ENCODE measurements around the gene USP24. TPM values are rescaled to one million over a fixed set of nuclear protein-coding genes. Genes with fewer than 3 reads are reported as not detected.

USP24 gene
- total RNA-seq, 1 donor from 2014 or later, result 57.1 TPM

DNA sequence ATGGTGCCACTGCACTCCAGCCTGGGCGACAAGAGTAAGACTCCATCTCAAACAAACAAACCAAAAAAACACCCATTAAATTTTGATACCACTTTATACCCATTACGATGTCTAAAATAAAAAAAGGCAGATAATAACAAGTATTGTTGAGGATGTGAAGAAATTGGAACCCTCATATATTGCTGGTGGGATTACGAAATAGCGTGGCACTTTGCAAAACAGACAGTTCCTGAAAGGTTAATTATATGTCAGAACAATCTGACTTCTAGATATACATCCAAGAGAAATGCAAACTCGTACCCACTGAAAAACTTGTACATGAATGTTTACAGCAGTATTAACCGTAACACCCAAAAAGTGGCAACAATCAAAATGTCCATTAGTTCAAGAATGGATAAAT lies 70.3 kb downstream of the USP24 start:
- DNase-seq (ENCODE audit: low spot score, unreplicated experiment), result no peak
- Mint-ChIP-seq H3K27ac (no peak overlapping the region), H3K4me1 (ENCODE audit: low read depth) (no peaks in the 10 kb centered on the region), H3K9me3 (ENCODE audit: low read depth) (no peaks in the 10 kb centered on the region), H3K4me3 (ENCODE audit: low read depth) (no peak overlapping the region), H3K36me3 (ENCODE audit: insufficient read depth) (peaks cover 20% of the 10 kb centered on the region), H3K27me3 (no peaks in the 10 kb centered on the region)
- TF ChIP-seq, protein P1, sequence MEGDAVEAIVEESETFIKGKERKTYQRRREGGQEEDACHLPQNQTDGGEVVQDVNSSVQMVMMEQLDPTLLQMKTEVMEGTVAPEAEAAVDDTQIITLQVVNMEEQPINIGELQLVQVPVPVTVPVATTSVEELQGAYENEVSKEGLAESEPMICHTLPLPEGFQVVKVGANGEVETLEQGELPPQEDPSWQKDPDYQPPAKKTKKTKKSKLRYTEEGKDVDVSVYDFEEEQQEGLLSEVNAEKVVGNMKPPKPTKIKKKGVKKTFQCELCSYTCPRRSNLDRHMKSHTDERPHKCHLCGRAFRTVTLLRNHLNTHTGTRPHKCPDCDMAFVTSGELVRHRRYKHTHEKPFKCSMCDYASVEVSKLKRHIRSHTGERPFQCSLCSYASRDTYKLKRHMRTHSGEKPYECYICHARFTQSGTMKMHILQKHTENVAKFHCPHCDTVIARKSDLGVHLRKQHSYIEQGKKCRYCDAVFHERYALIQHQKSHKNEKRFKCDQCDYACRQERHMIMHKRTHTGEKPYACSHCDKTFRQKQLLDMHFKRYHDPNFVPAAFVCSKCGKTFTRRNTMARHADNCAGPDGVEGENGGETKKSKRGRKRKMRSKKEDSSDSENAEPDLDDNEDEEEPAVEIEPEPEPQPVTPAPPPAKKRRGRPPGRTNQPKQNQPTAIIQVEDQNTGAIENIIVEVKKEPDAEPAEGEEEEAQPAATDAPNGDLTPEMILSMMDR (IDR thresholded peaks at IDR 0.05; ENCODE audit: unreplicated experiment), result no peak

DNA sequence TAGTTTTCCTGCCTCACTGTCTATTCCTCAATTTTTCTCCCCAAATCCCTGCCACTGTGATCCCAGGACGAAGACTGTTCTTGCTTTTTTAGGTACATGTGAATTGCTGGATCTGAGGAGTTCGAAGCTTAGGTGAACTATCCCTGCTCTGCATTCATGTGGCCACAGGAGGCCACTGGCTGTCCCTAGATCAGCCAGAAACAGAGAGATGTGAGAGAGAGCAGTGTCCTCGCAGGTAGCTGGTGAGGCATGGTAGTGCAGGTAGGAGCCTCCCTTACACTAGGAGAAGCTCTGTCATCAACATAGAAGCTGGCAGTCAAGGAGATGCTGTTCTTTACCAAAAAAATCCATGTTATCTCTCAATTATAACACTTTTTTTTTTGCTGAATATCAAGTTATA lies 71.5 kb downstream of the USP24 start:
- no peak for DNase-seq (ENCODE audit: low spot score, unreplicated experiment)
- Mint-ChIP-seq H3K4me1 (ENCODE audit: low read depth) (no peaks in the 10 kb centered on the region), H3K27ac (peak overlapping the region; percentile 10), H3K27me3 (no peaks in the 10 kb centered on the region), H3K4me3 (ENCODE audit: low read depth) (no peak overlapping the region), H3K9me3 (ENCODE audit: low read depth) (no peaks in the 10 kb centered on the region), H3K36me3 (ENCODE audit: insufficient read depth) (peaks cover 24% of the 10 kb centered on the region)
- TF ChIP-seq, protein P1 (IDR thresholded peaks at IDR 0.05; ENCODE audit: unreplicated experiment), result peak; percentile 48

DNA sequence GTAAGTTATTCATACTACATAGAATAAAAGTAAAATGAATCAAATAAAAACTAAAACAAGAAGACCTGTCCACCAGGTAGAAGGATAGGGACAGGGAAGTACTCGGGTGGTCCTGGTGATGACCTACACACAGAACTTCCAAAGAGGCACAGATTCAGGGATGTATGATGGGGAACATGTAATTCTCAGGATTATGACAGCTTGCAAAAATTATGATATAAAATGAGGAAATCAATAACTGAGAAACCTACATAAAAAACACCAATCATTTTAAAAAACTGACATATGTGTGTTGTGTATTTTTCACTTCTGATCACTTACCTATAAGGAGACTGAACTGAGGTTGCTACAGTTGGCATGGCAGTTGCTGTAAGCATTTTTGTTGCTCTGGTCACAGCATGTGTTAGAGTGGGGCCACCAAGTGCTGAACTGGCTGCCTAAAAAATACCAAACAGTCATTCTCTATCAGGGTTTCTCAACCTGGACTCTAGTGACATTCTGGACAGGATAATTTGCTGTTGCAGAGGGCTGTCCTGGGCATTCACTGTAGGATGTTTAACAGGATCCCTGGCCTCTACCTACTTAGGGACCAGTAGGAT lies 73.8 kb downstream of the USP24 start:
- Mint-ChIP-seq H3K4me3 (ENCODE audit: low read depth) (no peak overlapping the region), H3K27me3 (no peaks in the 10 kb centered on the region), H3K36me3 (ENCODE audit: insufficient read depth) (peaks cover 22% of the 10 kb centered on the region), H3K4me1 (ENCODE audit: low read depth) (no peaks in the 10 kb centered on the region), H3K9me3 (ENCODE audit: low read depth) (no peaks in the 10 kb centered on the region), H3K27ac (no peak overlapping the region)
- TF ChIP-seq, protein P1 (IDR thresholded peaks at IDR 0.05; ENCODE audit: unreplicated experiment), result no peak
- no peak for DNase-seq (ENCODE audit: low spot score, unreplicated experiment)

DNA sequence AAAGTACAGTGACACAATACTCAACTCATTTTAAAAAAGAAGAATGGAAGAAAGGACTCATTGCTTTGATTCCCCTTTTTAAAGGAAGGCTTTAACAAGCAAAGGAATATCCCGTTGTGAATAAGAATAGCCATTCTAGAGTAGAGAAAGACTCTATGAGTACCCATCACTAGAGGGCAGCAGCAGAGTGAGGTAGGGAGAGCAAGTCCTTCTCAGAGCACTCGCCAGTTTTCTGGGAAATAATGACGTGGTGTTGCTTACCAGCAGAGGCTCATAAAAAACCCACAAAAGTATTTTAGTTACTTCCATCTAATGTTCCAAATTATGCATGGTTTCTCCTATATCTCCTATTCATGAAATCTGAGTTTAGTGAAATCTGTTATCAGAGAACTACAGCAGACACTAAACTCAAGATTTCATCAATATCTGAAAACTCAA lies 74.6 kb downstream of the USP24 start:
- Mint-ChIP-seq H3K27me3 (no peaks in the 10 kb centered on the region), H3K27ac (no peak overlapping the region), H3K4me3 (ENCODE audit: low read depth) (no peak overlapping the region), H3K4me1 (ENCODE audit: low read depth) (no peaks in the 10 kb centered on the region), H3K9me3 (ENCODE audit: low read depth) (no peaks in the 10 kb centered on the region), H3K36me3 (ENCODE audit: insufficient read depth) (peaks cover 18% of the 10 kb centered on the region)
- TF ChIP-seq, protein P1 (IDR thresholded peaks at IDR 0.05; ENCODE audit: unreplicated experiment), result peak; percentile 78
- peak; percentile 24 for DNase-seq (ENCODE audit: low spot score, unreplicated experiment)

DNA sequence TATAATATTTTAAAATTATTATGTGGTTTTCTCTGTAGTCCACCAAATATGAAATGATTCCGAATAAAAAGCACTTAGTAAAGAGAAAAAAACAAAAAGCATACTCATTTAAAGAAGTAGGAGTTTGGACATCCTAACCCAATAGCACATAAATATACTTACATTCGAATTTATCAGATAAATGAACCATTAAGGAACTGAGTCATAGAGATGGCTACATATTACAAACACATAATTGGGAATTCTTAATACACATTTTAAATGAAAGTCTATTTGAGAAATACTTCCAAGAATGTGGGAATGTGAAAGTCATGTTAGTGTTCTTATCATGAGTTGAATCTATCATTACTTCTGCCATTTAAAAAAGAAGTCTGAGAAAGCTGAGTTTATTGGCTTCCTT lies 75.0 kb downstream of the USP24 start:
- H3K27ac Mint-ChIP-seq, result no peak overlapping the region
- no peaks in the 10 kb centered on the region for H3K4me1 Mint-ChIP-seq (ENCODE audit: low read depth)
- TF ChIP-seq, protein P1 (IDR thresholded peaks at IDR 0.05; ENCODE audit: unreplicated experiment), result no peak
- no peaks in the 10 kb centered on the region for H3K27me3 Mint-ChIP-seq
- H3K9me3 Mint-ChIP-seq (ENCODE audit: low read depth), result no peaks in the 10 kb centered on the region
- H3K36me3 Mint-ChIP-seq (ENCODE audit: insufficient read depth), result peaks cover 15% of the 10 kb centered on the region
- DNase-seq (ENCODE audit: low spot score, unreplicated experiment), result no peak
- H3K4me3 Mint-ChIP-seq (ENCODE audit: low read depth), result no peak overlapping the region
